OCI-LY3 (cell line): ENCODE measurements around the gene PDE10A.

ENCODE experiments used
- H2AFZ ChIP-seq: fragments of 200-600, 300-600 bp; shearing (Covaris generic); 2 replicates; pipeline ENCODE4 v1.6.0; 2014; ENCODE audit warnings: antibody characterized with exemption, low read depth, low read length
- H3K27ac ChIP-seq: fragments of 200-600, 300-600 bp; sonication (generic); 2 replicates; pipeline ENCODE4 v1.5.1; 2014; ENCODE audit warnings: mild to moderate bottlenecking, low read length, moderate library complexity, mixed read lengths
- H3K27me3 ChIP-seq: fragments of 200-600, 300-600 bp; sonication (generic); 2 replicates; pipeline ENCODE4 v1.6.1; 2014; ENCODE audit warnings: low read depth, low read length, mixed read lengths
- H3K36me3 ChIP-seq: fragments of 200-600, 300-600 bp; sonication (generic); replicated peaks from 2 replicates; pipeline ENCODE3; 2014; ENCODE audit warnings: low read depth, low read length, mixed read lengths
- H3K4me1 ChIP-seq: fragments of 300-600, 200-600 bp; sonication (generic); 2 replicates; pipeline ENCODE4 v1.6.1; 2014; ENCODE audit warnings: low read length, mixed read lengths
- H3K4me2 ChIP-seq: fragments of 200-600, 300-600 bp; sonication (generic); 2 replicates; pipeline ENCODE4 v1.6.1; 2014; ENCODE audit warnings: low read length, mixed read lengths
- H3K4me3 ChIP-seq: fragments of 300-600, 200-600 bp; sonication (generic); 2 replicates; pipeline ENCODE4 v1.5.1; 2014; ENCODE audit warnings: antibody characterized with exemption, mild to moderate bottlenecking, low read length, moderate library complexity
- H3K79me2 ChIP-seq: fragments of 300-600, 200-600 bp; shearing (Covaris generic); 2 replicates; pipeline ENCODE4 v1.6.1; 2014; ENCODE audit warnings: mild to moderate bottlenecking, low read length, mixed read lengths
- H3K9ac ChIP-seq: fragments of 300-600, 200-600 bp; shearing (Covaris generic); 2 replicates; pipeline ENCODE4 v1.6.0; 2014; ENCODE audit warnings: mild to moderate bottlenecking, low read length, moderate library complexity
- H3K9me3 ChIP-seq: fragments of 200-600, 300-600 bp; shearing (Covaris generic); 2 replicates; pipeline ENCODE4 v1.6.1; 2014; ENCODE audit warnings: low read length, mixed read lengths; ENCODE audit not compliant: insufficient read depth
- H4K20me1 ChIP-seq: fragments of 200-600, 300-600 bp; sonication (generic); 2 replicates; pipeline ENCODE4 v1.6.1; 2016; ENCODE audit warnings: low read length, mixed read lengths; ENCODE audit not compliant: insufficient read depth
- CTCF ChIP-seq: fragments of 200-600, 300-600 bp; sonication (generic); IDR thresholded peaks from 2 replicates; pipeline ENCODE4 v1.5.1; 2014; ENCODE audit warnings: antibody characterized with exemption, low read length, low read depth
- EZH2phosphoT487 ChIP-seq: fragments of 200-600 bp; shearing (Covaris generic); IDR thresholded peaks from 2 replicates; pipeline ENCODE4 v1.6.1; 2018; ENCODE audit warnings: antibody characterized with exemption, mixed run types, low read depth

Gene PDE10A

DNA sequence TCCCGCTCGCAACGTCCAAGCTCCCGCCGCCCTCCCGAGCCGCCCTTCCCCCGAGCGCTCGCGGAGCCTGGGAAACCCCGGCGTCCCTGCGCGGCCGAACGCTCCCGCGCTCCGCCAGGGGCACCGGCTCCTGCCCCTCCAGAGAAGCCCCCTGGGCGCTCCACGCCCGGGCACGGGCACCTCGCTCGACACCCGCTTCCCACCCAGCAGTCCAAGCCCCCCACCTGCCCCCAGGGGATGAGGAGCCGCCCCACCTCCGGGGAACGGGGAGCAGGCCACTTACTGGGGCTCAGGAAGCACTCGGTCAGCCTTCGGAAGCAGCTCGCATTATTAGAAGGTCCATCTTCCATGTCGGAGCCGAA is 1.4 kb downstream of the PDE10A start:
- TF ChIP-seq CTCF (no peak), EZH2phosphoT487 (no peak)
- Histone ChIP-seq H3K4me1 (no peaks in the 10 kb centered on the region), H3K36me3 (no peaks in the 10 kb centered on the region), H2AFZ (no peak overlapping the region), H3K27ac (no peak overlapping the region), H3K27me3 (no peaks in the 10 kb centered on the region), H3K4me3 (no peak overlapping the region), H3K4me2 (no peak overlapping the region), H3K79me2 (no peaks in the 10 kb centered on the region), H3K9me3 (no peaks in the 10 kb centered on the region), H4K20me1 (no peaks in the 10 kb centered on the region), H3K9ac (no peak overlapping the region)

DNA sequence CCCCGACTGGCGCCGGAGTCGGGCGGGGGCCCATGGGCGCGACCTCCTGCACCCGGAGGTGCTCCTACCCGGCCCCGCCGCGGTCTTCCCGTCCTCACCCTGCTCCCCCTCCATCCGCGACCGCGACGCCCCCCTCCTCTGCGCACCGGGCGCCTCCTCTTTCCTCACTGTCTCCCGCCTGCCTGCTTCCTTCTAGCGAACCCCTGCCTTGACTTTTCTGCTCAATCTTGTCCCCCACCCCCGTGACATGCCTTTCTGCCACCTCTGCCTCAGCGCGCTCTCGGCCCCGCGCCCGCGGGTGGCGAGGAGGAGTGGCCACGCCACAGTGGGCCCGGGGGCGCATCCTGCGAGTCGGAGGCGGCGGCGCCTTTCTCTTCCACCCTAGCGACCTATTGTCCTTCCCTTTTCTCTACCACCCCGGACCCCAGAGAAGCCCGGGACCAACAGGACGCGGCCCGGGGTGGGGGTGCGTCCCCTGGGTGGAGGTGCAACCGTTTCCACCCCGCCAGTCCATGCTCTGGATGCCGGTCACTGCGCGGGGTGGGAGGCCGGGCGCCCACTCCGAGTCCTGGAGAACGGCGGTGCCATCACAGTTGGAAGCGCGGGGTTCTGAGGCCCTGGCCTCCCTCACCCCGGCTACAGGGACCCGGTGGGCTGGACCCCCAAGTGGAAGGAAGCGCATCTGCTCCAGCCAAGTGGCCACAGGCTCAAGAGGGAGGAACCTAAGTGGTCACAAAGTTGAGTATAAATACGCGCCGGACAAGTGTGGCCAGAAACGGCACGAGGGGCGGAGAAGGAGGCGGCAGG is 2.0 kb downstream of the PDE10A start:
- H3K4me3 ChIP-seq, result no peak overlapping the region
- H3K4me2 ChIP-seq, result no peak overlapping the region
- H3K9me3 ChIP-seq, result no peaks in the 10 kb centered on the region
- H3K27me3 ChIP-seq, result no peaks in the 10 kb centered on the region
- H3K4me1 ChIP-seq, result no peaks in the 10 kb centered on the region
- H3K27ac ChIP-seq, result no peak overlapping the region
- H2AFZ ChIP-seq, result no peak overlapping the region
- H3K9ac ChIP-seq, result no peak overlapping the region
- no peaks in the 10 kb centered on the region for H3K79me2 ChIP-seq
- H3K36me3 ChIP-seq, result no peaks in the 10 kb centered on the region
- H4K20me1 ChIP-seq, result no peaks in the 10 kb centered on the region
- TF ChIP-seq CTCF (no peak), EZH2phosphoT487 (no peak)

GRCh38 chr6:165659945-165660856 is 2.8 kb downstream of the PDE10A start:
- H3K4me3 ChIP-seq, result no peak overlapping the region
- no peaks in the 10 kb centered on the region for H3K36me3 ChIP-seq
- no peak overlapping the region for H3K27ac ChIP-seq
- no peaks in the 10 kb centered on the region for H3K27me3 ChIP-seq
- no peak overlapping the region for H3K4me2 ChIP-seq
- no peak overlapping the region for H2AFZ ChIP-seq
- H3K4me1 ChIP-seq, result no peaks in the 10 kb centered on the region
- H3K9ac ChIP-seq, result no peak overlapping the region
- H4K20me1 ChIP-seq, result no peaks in the 10 kb centered on the region
- no peaks in the 10 kb centered on the region for H3K79me2 ChIP-seq
- no peaks in the 10 kb centered on the region for H3K9me3 ChIP-seq
- TF ChIP-seq CTCF (no peak), EZH2phosphoT487 (no peak)

DNA sequence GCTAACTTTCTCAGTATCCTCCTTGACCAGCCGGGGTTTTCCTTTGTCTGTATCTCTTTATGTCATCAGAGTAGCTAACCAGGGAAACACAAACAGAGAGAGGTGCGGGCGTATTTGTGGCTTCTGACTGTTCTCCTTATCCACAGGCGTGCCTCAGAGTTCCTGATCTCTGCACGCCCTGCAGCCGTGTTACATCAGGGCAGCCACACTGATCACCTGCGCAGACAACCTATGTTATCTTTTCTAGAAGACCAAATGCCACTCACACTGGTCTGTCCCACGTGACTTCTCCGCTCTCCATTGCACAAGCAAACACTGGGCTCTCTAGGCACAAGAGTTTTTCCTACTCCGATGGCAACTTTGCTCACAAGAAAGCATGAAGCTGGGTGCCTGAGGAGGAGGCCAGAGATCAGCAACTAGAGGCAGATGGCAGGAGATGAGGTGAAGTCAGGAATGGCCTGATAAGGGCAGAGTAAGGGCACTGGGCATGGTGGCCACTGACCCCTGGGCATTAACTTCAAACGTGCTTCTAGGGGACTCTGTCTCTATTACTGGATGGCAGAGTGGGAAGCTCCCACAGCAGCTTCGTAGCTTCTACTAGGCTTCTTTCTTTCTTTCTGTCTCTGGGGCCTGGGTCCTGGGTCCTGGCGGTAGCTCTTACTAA is 4.5 kb downstream of the PDE10A start:
- H3K79me2 ChIP-seq, result no peaks in the 10 kb centered on the region
- H3K4me3 ChIP-seq, result no peak overlapping the region
- no peak overlapping the region for H3K9ac ChIP-seq
- no peaks in the 10 kb centered on the region for H3K4me1 ChIP-seq
- no peak overlapping the region for H3K27ac ChIP-seq
- no peaks in the 10 kb centered on the region for H3K9me3 ChIP-seq
- no peaks in the 10 kb centered on the region for H3K27me3 ChIP-seq
- H4K20me1 ChIP-seq, result no peaks in the 10 kb centered on the region
- H2AFZ ChIP-seq, result no peak overlapping the region
- no peak for TF ChIP-seq EZH2phosphoT487
- no peak for TF ChIP-seq CTCF
- H3K36me3 ChIP-seq, result no peaks in the 10 kb centered on the region
- no peak overlapping the region for H3K4me2 ChIP-seq
